22Rv1 (cell line): ENCODE results near the gene AUTS2.

ENCODE experiments used
- ZFX ChIP-seq: fragments of 450-650 bp; IDR thresholded peaks from 2 replicates; pipeline ENCODE4 v1.6.1; 2017; ENCODE audit warnings: antibody characterized with exemption, borderline replicate concordance
- TF ChIP-seq, protein P1 (sequence below): fragments of 450-650 bp; IDR thresholded peaks from 2 replicates; pipeline ENCODE4 v1.5.1; 2017; ENCODE audit warnings: mild to moderate bottlenecking

DNA sequence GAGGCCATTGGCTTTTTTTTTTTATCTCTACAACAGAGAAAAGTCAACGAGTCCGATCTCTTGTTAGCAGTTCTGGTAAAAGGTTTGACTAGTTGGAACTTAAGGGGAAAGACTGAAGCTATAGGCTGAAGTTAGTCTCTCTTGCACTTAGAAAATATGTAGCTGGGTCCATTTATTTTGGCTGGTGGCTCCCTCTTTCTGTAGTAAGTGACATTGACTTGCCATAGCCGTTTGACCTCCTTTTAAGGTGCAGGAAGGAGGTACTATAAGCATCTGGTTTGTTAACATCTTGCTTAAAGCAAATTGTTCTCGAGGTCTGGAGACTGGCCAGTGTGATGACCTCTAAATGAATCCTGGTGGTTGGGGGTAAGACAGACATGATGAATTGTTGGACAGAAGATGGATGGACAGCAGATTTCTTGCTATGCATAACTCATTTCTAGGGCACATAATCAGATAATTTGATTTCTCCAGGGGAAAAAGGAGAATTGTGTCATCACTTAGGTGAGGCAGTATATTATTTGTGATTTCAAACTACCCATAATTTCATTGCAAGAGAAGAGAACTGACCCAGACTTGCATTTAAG, 1177.4 kb downstream of the AUTS2 start:
- TF ChIP-seq, protein P1, sequence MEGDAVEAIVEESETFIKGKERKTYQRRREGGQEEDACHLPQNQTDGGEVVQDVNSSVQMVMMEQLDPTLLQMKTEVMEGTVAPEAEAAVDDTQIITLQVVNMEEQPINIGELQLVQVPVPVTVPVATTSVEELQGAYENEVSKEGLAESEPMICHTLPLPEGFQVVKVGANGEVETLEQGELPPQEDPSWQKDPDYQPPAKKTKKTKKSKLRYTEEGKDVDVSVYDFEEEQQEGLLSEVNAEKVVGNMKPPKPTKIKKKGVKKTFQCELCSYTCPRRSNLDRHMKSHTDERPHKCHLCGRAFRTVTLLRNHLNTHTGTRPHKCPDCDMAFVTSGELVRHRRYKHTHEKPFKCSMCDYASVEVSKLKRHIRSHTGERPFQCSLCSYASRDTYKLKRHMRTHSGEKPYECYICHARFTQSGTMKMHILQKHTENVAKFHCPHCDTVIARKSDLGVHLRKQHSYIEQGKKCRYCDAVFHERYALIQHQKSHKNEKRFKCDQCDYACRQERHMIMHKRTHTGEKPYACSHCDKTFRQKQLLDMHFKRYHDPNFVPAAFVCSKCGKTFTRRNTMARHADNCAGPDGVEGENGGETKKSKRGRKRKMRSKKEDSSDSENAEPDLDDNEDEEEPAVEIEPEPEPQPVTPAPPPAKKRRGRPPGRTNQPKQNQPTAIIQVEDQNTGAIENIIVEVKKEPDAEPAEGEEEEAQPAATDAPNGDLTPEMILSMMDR, result 0 out of 2 replicates have a peak, but pooled peaks have one; percentile 4
- no peak for TF ChIP-seq ZFX
